Mononuclear cell (primary cell): ENCODE measurements around the gene TEX22. TPM values are rescaled to one million over a fixed set of nuclear protein-coding genes. Genes with fewer than 3 reads are reported as not detected.
A peak's percentile ranks its signal among the peaks of the same experiment; 100 is the strongest.

ENCODE experiments used
- H3K27me3 ChIP-seq: 2 replicates; pipeline ENCODE4 v1.6.0; 2011; ENCODE audit warnings: low read length, control low read depth; ENCODE audit not compliant: insufficient read depth
- H3K4me1 ChIP-seq: 2 replicates; pipeline ENCODE4 v1.5.1; 2011; ENCODE audit warnings: mild to moderate bottlenecking, low read length, control low read depth; ENCODE audit not compliant: insufficient read depth
- H3K4me3 ChIP-seq: 2 replicates; pipeline ENCODE4 v1.5.1; 2011; ENCODE audit warnings: mild to moderate bottlenecking, low read length, moderate library complexity
- H3K9me3 ChIP-seq: 2 replicates; pipeline ENCODE4 v1.5.1; 2011; ENCODE audit warnings: low read depth, mild to moderate bottlenecking, control low read depth, low read length
- total RNA-seq: library from RNA; depleted of rRNA; stranded (reverse); fragments of >200 nt; gene quantifications from one replicate; pipeline ENCODE4 v1.2.3, GENCODE V29; 2012

TEX22 gene
- total RNA-seq, 1 donor = 0.10 TPM

GRCh38 chr14:105415481-105416428 is 17.4 kb downstream of the TEX22 start:
- Histone ChIP-seq H3K4me1 (peaks cover 33% of the 10 kb centered on the region), H3K4me3 (no peak overlapping the region), H3K27me3 (peaks cover 22% of the 10 kb centered on the region), H3K9me3 (no peaks in the 10 kb centered on the region)

GRCh38 chr14:105416671-105417070 is 18.3 kb downstream of the TEX22 start:
- Histone ChIP-seq H3K4me1 (peaks cover 35% of the 10 kb centered on the region), H3K27me3 (peaks cover 17% of the 10 kb centered on the region), H3K4me3 (no peak overlapping the region), H3K9me3 (no peaks in the 10 kb centered on the region)

GRCh38 chr14:105417690-105418121 is 19.4 kb downstream of the TEX22 start:
- peaks cover 11% of the 10 kb centered on the region for H3K27me3 ChIP-seq
- H3K4me3 ChIP-seq = no peak overlapping the region
- peaks cover 41% of the 10 kb centered on the region for H3K4me1 ChIP-seq
- H3K9me3 ChIP-seq = no peaks in the 10 kb centered on the region

- no peaks in the 10 kb centered on the region for H3K9me3 ChIP-seq
- H3K27me3 ChIP-seq = peaks cover 6% of the 10 kb centered on the region
- peaks cover 42% of the 10 kb centered on the region for H3K4me1 ChIP-seq
- no peak overlapping the region for H3K4me3 ChIP-seq
These were observed 20.2 kb downstream of the TEX22 start for GRCh38 chr14:105418269-105419194.

GRCh38 chr14:105419195-105420091 is 21.1 kb downstream of the TEX22 start, which contains the start of gene MTA1:
MTA1 (plus strand) TSS chr14:105419827; CDS start chr14:105420036, 209 bp downstream.
- no peaks in the 10 kb centered on the region for H3K9me3 ChIP-seq
- peaks cover under 1% of the 10 kb centered on the region for H3K27me3 ChIP-seq
- peaks cover 39% of the 10 kb centered on the region for H3K4me1 ChIP-seq
- H3K4me3 ChIP-seq = peak within 1 kb of the TSS; percentile 41

GRCh38 chr14:105420101-105420973 is 22.0 kb downstream of the TEX22 start:
- Histone ChIP-seq H3K9me3 (no peaks in the 10 kb centered on the region), H3K27me3 (no peaks in the 10 kb centered on the region), H3K4me3 (peak overlapping the region; percentile 39)

GRCh38 chr14:105420974-105421674 is 22.8 kb downstream of the TEX22 start:
- H3K4me1 ChIP-seq = peaks cover 31% of the 10 kb centered on the region
- H3K4me3 ChIP-seq = no peak overlapping the region
- no peaks in the 10 kb centered on the region for H3K27me3 ChIP-seq
- H3K9me3 ChIP-seq = no peaks in the 10 kb centered on the region

More at GRCh38 chr14:105420101-105420973, 22.0 kb downstream of the TEX22 start:
- H3K4me1 ChIP-seq = peaks cover 34% of the 10 kb centered on the region

- no peak overlapping the region for H3K4me3 ChIP-seq
- H3K4me1 ChIP-seq = peaks cover 31% of the 10 kb centered on the region
- H3K27me3 ChIP-seq = no peaks in the 10 kb centered on the region
- no peaks in the 10 kb centered on the region for H3K9me3 ChIP-seq
These were observed 23.6 kb downstream of the TEX22 start for GRCh38 chr14:105421723-105422615.

- Histone ChIP-seq H3K9me3 (no peaks in the 10 kb centered on the region), H3K27me3 (no peaks in the 10 kb centered on the region), H3K4me3 (no peak overlapping the region), H3K4me1 (peaks cover 31% of the 10 kb centered on the region)
These were observed 24.6 kb downstream of the TEX22 start for GRCh38 chr14:105422695-105423487.

GRCh38 chr14:105423488-105424195 is 25.3 kb downstream of the TEX22 start:
- no peaks in the 10 kb centered on the region for H3K9me3 ChIP-seq
- H3K4me1 ChIP-seq = peaks cover 31% of the 10 kb centered on the region
- H3K27me3 ChIP-seq = no peaks in the 10 kb centered on the region
- no peak overlapping the region for H3K4me3 ChIP-seq

GRCh38 chr14:105424861-105425260 is 26.5 kb downstream of the TEX22 start:
- no peak overlapping the region for H3K4me3 ChIP-seq
- no peaks in the 10 kb centered on the region for H3K27me3 ChIP-seq
- peaks cover 25% of the 10 kb centered on the region for H3K4me1 ChIP-seq
- H3K9me3 ChIP-seq = no peaks in the 10 kb centered on the region
